ENCODE results near the gene DNAI1. TPM values are rescaled to one million over a fixed set of nuclear protein-coding genes. Genes with fewer than 3 reads are reported as not detected.
"Not testable (repeated sequence)": the region's sequence is repeated elsewhere in the genome, so short reads cannot be mapped to it uniquely, and the experiment has no call there.

Gene DNAI1
- total and polyA plus RNA-seq, 8 donors, result 0.29 to 11.6 (median 4.8) TPM

DNA sequence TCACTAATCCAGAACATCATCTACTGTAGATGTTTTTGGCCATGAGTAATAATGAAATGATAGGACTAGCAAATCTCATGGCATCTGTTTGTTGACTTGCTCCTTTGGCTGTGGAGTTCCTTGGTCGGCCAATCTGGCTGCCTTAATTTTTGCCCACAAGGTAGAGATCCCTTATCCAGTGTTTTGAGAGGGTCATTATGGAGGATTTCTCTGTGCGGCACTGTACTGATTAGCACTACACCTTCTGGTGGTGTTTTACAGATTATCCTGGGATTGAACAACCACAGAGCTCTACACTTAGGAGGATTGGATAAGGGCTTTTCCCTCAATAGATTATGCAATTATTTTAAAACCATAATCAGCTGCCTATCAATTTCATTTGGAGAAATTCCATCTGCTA, 67.4 kb downstream of the DNAI1 start:
- ATAC-seq, result no peak
- intact Hi-C loops (cut with DNase I), result no loop called here
- Histone ChIP-seq H3K4me1 (peaks cover 0 to 10% of the 10 kb centered on the region in 2 donors), H3K9me3 (no peaks in the 10 kb centered on the region), H3K27me3 (peaks cover 0 to 36% of the 10 kb centered on the region in 2 donors), H3K36me3 (no peaks in the 10 kb centered on the region), H3K27ac (no peak overlapping the region), H3K4me3 (no peak overlapping the region)
- TF ChIP-seq, protein P1, sequence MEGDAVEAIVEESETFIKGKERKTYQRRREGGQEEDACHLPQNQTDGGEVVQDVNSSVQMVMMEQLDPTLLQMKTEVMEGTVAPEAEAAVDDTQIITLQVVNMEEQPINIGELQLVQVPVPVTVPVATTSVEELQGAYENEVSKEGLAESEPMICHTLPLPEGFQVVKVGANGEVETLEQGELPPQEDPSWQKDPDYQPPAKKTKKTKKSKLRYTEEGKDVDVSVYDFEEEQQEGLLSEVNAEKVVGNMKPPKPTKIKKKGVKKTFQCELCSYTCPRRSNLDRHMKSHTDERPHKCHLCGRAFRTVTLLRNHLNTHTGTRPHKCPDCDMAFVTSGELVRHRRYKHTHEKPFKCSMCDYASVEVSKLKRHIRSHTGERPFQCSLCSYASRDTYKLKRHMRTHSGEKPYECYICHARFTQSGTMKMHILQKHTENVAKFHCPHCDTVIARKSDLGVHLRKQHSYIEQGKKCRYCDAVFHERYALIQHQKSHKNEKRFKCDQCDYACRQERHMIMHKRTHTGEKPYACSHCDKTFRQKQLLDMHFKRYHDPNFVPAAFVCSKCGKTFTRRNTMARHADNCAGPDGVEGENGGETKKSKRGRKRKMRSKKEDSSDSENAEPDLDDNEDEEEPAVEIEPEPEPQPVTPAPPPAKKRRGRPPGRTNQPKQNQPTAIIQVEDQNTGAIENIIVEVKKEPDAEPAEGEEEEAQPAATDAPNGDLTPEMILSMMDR (IDR thresholded peaks at IDR 0.05), result no peak
- DNase-seq, result no peak

DNA sequence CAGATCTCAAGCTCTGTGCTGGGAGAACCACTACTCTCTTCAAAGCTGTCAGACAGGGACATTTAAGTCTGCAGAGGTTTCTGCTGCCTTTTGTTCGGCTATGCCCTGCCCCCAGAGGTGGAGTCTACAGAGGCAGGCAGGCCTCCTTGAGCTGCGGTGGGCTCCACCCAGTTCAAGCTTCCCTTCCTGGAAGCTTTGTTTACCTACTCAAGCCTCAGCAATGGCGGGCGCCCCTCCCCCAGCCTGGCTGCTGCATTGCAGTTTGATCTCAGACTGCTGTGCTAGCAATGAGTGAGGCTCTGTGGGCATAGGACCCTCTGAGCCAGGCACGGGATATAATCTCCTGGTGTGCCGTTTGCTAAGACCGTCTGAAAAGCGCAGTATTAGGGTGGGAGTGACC, 73.4 kb downstream of the DNAI1 start:
- DNase-seq; H3K4me1 ChIP-seq; H3K9me3 ChIP-seq; intact Hi-C loops (cut with DNase I); H3K27ac ChIP-seq; H3K36me3 ChIP-seq; H3K4me3 ChIP-seq; ATAC-seq: not testable (repeated sequence)
- peaks cover 0 to 31% of the 10 kb centered on the region in 2 donors for H3K27me3 ChIP-seq

DNA sequence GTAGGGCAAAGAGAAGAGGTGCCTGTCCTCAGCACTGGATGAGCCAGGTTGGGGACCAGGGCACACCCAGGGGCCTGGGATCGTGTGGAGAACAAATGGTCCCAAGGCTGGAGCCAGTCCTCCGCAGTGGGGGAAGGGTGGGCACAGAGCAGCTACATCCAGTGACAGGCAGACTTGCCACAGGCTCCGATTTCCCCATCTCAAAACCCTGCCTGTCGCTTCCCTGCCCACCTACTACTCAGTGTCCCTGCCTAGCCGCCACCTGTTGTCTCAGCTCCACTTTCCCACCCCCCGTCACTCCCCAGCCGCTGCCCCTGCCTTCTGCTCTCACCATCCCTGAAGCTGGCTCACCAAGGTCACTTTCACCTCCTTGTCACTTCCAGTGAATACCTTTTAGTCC, 78.1 kb downstream of the DNAI1 start:
- no peak for ATAC-seq
- intact Hi-C loops (cut with DNase I), result no loop called here
- H3K27ac ChIP-seq, result no peak overlapping the region
- TF ChIP-seq, protein P1 (IDR thresholded peaks at IDR 0.05), result no peak
- H3K4me3 ChIP-seq, result no peak overlapping the region
- H3K27me3 ChIP-seq, result peaks cover 0 to 31% of the 10 kb centered on the region in 2 donors
- no peaks in the 10 kb centered on the region for H3K4me1 ChIP-seq
- no peaks in the 10 kb centered on the region for H3K36me3 ChIP-seq
- no peak for DNase-seq
- peaks cover 0 to 2% of the 10 kb centered on the region in 2 donors for H3K9me3 ChIP-seq

DNA sequence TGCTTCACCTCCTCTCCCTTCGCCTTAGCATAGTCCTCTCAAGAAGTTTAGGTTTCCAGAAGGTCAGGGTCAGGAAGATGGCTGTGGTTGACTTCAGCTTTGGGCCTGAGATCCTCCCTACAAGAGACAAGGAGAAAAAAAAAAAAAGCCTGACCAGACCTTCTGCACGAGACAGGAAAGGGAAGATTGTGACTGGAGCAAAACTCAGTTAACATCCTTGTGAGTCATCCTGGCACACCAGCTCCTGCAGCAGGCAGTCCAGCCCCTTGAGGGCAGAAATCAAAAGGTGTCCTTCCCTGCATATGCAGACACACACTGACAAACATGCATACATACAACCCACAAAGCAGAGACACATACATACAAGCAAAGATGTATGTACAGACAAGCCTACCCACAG, 82.2 kb downstream of the DNAI1 start:
- intact Hi-C loops (cut with DNase I), result no loop called here
- peaks cover 0 to 14% of the 10 kb centered on the region in 2 donors for H3K27me3 ChIP-seq

DNA sequence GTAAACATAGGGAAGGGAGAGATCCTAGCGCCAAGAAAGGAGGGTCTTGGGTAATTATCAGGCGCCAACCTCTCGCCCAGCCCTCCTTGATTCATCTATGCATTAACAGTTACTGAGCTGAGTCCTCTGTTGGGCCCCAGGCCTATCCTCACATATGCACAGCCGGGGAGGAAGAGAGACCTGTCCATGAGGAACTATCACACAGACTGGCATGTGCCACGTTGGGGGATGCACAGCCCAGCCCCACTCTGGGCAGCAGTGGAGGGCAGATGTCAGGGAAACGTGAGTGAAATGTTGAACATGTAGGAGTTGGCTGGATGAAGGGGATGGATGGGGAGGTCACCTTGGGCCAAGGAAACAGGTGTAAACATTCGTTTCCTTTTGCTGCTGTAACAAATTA, 82.9 kb downstream of the DNAI1 start:
- TF ChIP-seq, protein P1 (IDR thresholded peaks at IDR 0.05), result no peak
- Histone ChIP-seq H3K36me3 (no peaks in the 10 kb centered on the region), H3K27ac (no peak overlapping the region), H3K9me3 (no peaks in the 10 kb centered on the region), H3K4me1 (no peaks in the 10 kb centered on the region), H3K27me3 (peaks cover 0 to 9% of the 10 kb centered on the region in 2 donors), H3K4me3 (no peak overlapping the region)
- no peak for ATAC-seq
- no peak for DNase-seq
- intact Hi-C loops (cut with DNase I), result no loop called here

More for the DNA sequence above, 82.2 kb downstream of the DNAI1 start:
- Histone ChIP-seq H3K9me3 (no peaks in the 10 kb centered on the region), H3K4me3 (no peak overlapping the region), H3K27ac (no peak overlapping the region), H3K36me3 (no peaks in the 10 kb centered on the region), H3K4me1 (no peaks in the 10 kb centered on the region)
- TF ChIP-seq, protein P1 (IDR thresholded peaks at IDR 0.05), result no peak
- ATAC-seq (no peak), DNase-seq (no peak)

DNA sequence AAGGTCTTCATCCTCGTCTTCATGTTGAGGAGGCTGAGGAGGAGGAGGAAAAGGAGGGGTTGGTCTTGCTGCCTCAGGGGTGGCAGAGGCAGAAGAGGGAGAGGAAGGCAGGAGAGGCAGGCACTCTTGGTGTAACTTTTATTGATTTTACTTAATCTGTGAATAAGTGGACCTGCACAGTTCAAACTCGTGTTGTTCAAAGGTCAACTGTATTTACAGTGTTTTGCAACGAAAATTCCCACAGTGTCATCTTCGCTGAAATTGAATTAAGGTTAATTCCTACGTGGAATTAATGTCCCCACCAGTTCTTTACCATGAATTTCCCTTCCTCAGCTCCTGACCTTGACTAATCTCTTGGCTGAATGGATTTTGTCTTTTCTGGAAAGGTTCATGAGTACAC, 85.4 kb downstream of the DNAI1 start:
- Histone ChIP-seq H3K36me3 (no peaks in the 10 kb centered on the region), H3K27ac (no peak overlapping the region), H3K4me1 (no peaks in the 10 kb centered on the region), H3K27me3 (peaks cover 0 to 27% of the 10 kb centered on the region in 2 donors), H3K4me3 (no peak overlapping the region), H3K9me3 (no peaks in the 10 kb centered on the region)
- TF ChIP-seq, protein P1 (IDR thresholded peaks at IDR 0.05), result no peak
- ATAC-seq (no peak), DNase-seq (no peak)
- intact Hi-C loops (cut with DNase I), result no loop called here
